Left ventricle myocardium superior (tissue), 1 donor: ENCODE results near the gene CST9L. TPM values are rescaled to one million over a fixed set of nuclear protein-coding genes. Genes with fewer than 3 reads are reported as not detected.

Experiments
- ATAC-seq: fragments of 200-7000 bp; cut with Tn5 transposase; one replicate; pipeline ENCODE4 v1.9.1; 2020; ENCODE audit warnings: mild to moderate bottlenecking, moderate library complexity
- DNase-seq: peaks from one replicate; pipeline ENCODE4 v3.0.0-alpha.2; 2020
- intact Hi-C: fragments of 100-400 bp; cut with micrococcal nuclease; formaldehyde crosslinking; loops from one replicate; pipeline ENCODE4 v1.11.0; 2022
- total RNA-seq: library from RNA; stranded (reverse); fragmentation: NEBNext Ultra II Directional; extraction: Animal tissue kit (Norgen Biotek cat#: 25700); gene quantifications from one replicate; pipeline ENCODE4 v1.2.1, GENCODE V29; 2021
- donor health status: DM: no; HTN: yes; CAD: no; lungs with severe emphysema.

CST9L gene
- total RNA-seq, 1 donor from 2014 or later, result not detected

- ATAC-seq (no peak), DNase-seq (no peak)
- intact Hi-C loops, result no loop called here
Observed at GRCh38 chr20:23524146-23524545, 44.1 kb downstream of the CST9L start.

DNA sequence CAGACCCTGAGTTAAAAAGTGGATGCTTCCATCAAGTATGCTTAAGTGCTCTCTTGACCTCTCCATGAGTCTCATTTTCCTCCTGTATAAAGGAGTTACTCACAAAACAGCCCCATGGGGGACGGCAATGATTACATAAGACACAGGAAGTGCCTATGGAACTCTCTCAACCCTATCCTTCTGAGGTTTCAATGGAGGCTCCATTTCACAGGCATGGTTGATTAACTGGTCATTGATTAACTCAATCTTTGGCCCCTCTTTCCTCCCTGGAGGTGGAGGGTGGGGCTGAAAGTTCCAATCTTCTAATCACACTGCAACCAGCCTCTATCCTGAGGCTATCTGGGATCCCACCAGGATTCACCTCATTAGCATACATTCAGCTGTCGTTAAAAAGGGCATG is 48.1 kb downstream of the CST9L start:
- DNase-seq (no peak), ATAC-seq (no peak)
- intact Hi-C loops, result no loop called here

DNA sequence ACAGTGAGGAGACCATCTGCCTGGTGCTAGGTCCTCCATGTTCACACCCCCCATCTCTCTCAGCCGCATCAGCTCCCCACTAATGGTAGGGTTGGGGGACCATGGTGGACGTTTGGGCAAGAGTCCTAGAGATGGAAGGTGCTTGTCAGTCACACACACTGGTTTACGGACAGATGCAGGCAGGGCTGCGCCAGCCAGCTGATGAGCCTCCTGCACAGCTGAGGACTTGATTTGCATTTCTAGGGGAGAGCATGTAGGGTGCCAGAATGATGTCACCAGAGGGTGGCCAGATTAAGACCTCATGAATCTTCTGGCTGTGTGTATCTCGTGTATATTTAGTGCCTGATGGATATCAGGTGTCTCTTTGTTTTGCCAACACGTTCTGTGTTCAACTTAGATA is 48.7 kb downstream of the CST9L start:
- ATAC-seq, result no peak
- intact Hi-C loops, result no loop called here
- DNase-seq, result no peak

GRCh38 chr20:23517719-23518118 is 50.6 kb downstream of the CST9L start:
- no peak for ATAC-seq
- DNase-seq, result no peak
- intact Hi-C loops, result no loop called here

DNA sequence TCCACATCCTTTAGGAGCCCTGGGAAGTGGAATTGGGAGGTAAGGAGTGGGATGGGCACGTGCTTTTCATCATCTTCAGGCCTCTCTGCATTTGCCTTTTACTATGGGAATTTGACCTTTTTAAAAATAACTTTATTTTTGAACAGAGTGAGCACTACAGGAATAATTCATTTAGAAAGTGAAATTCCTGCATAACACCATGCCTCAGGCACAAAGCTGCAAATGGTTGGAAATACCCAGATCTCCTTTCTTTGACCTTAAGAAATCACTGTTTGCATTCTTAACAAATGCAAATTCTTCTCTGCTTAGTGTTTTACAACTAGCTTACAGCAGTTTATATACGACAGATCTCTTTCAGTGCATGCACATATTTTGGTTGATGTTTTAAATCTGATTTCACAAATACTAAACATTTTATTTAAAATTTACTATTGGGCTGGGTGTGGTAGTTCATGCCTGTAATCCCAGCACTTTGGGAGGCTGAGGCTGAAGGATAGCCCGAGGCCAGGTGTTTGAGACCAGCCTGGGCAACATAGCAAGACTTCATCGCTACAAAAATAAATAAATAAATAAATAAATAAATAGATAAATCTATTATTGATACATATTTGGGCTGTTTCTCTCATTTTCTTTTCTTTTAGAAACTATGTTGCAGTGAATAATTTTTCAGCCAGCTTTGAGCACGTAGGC is 52.9 kb downstream of the CST9L start:
- DNase-seq, result no peak
- ATAC-seq, result no peak
- intact Hi-C loops, result no loop called here

- DNase-seq (no peak), ATAC-seq (no peak)
- intact Hi-C loops, result no loop called here
Observed at GRCh38 chr20:23514848-23515247, 53.4 kb downstream of the CST9L start.

Other genes with a start within 250 kb of the CST9L start
- 6.0 TPM for gene NXT1, start 217.7 kb downstream of the CST9L start, total RNA-seq
- 26.7 TPM for gene GZF1, start 206.3 kb downstream of the CST9L start, total RNA-seq
- gene NAPB, start 147.0 kb downstream of the CST9L start, total RNA-seq, result 6.0 TPM
- gene CSTL1, start 128.8 kb downstream of the CST9L start, total RNA-seq, result not detected
- gene CST11, start 115.6 kb downstream of the CST9L start, total RNA-seq, result not detected
- gene CST8, start 77.4 kb downstream of the CST9L start, total RNA-seq, result not detected
- not detected for gene CST9, start 37.4 kb upstream of the CST9L start, total RNA-seq
- 887 TPM for gene CST3, start 69.5 kb upstream of the CST9L start, total RNA-seq
- not detected for gene CST4, start 120.6 kb upstream of the CST9L start, total RNA-seq
- gene CST1, start 182.5 kb upstream of the CST9L start, total RNA-seq, result not detected